PFSK-1 (cell line): ENCODE results near the gene MPC1.

ENCODE experiments used
- FOXP2 ChIP-seq: optimal IDR thresholded peaks from 2 replicates; pipeline ENCODE3; 2011; ENCODE audit warnings: borderline replicate concordance, control low read depth, inconsistent platforms; ENCODE audit not compliant: insufficient read depth; ENCODE audit errors: extremely low read length, extremely low read depth
- POLR2AphosphoS5 ChIP-seq: IDR thresholded peaks from 2 replicates; pipeline ENCODE4 v1.6.1; 2012; ENCODE audit warnings: low read depth, mild to moderate bottlenecking, control low read depth, low read length, moderate library complexity
- SIN3A ChIP-seq: IDR thresholded peaks from 2 replicates; pipeline ENCODE4 v1.6.1; 2012; ENCODE audit warnings: mild to moderate bottlenecking, low read length, moderate library complexity, borderline replicate concordance; ENCODE audit not compliant: insufficient read depth
- TAF1 ChIP-seq: IDR thresholded peaks from 2 replicates; pipeline ENCODE4 v1.6.1; 2012; ENCODE audit warnings: low read length, control low read depth, borderline replicate concordance; ENCODE audit not compliant: insufficient read depth
- TF ChIP-seq, protein P1 (sequence below), 2 experiments: IDR thresholded peaks; 2 replicates each; pipeline versions ENCODE4 v1.6.1 to v1.8.0; 2011 to 2012; ENCODE audit warnings: low read depth in 2 of 2, low read length in 2 of 2, control low read depth in 1 of 2, inconsistent platforms in 1 of 2, mild to moderate bottlenecking in 1 of 2, moderate library complexity in 1 of 2; ENCODE audit not compliant: insufficient read depth in 1 of 2

DNA sequence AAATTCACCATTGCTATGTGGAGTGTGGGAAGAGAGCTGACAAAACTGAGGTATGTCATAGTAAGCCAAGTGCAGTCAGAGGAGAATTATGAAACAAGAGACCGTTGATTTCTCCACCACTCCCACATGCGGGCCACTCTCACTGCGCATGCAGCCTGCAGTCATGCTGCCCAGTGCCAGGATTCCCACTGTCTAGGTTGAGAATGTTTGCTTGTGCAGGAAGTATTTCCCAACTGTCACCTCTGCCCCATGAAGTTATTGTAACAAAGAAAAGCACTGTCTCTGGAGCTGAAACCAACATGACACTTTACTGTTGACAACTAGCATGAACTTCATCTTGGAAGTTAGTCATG lies 21.7 kb downstream of the MPC1 start:
- TF ChIP-seq, protein P1, sequence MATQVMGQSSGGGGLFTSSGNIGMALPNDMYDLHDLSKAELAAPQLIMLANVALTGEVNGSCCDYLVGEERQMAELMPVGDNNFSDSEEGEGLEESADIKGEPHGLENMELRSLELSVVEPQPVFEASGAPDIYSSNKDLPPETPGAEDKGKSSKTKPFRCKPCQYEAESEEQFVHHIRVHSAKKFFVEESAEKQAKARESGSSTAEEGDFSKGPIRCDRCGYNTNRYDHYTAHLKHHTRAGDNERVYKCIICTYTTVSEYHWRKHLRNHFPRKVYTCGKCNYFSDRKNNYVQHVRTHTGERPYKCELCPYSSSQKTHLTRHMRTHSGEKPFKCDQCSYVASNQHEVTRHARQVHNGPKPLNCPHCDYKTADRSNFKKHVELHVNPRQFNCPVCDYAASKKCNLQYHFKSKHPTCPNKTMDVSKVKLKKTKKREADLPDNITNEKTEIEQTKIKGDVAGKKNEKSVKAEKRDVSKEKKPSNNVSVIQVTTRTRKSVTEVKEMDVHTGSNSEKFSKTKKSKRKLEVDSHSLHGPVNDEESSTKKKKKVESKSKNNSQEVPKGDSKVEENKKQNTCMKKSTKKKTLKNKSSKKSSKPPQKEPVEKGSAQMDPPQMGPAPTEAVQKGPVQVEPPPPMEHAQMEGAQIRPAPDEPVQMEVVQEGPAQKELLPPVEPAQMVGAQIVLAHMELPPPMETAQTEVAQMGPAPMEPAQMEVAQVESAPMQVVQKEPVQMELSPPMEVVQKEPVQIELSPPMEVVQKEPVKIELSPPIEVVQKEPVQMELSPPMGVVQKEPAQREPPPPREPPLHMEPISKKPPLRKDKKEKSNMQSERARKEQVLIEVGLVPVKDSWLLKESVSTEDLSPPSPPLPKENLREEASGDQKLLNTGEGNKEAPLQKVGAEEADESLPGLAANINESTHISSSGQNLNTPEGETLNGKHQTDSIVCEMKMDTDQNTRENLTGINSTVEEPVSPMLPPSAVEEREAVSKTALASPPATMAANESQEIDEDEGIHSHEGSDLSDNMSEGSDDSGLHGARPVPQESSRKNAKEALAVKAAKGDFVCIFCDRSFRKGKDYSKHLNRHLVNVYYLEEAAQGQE (IDR thresholded peaks at IDR 0.05; ENCODE audit: insufficient read depth in 1 of 2, low read depth in 2 of 2, low read length in 2 of 2): no peak
- TF ChIP-seq POLR2AphosphoS5: no peak
- TF ChIP-seq SIN3A: no peak
- no peak for TF ChIP-seq TAF1
- TF ChIP-seq FOXP2: no peak
